ENCODE measurements around the gene SLC39A11.
"Not testable (repeated sequence)": the region's sequence is repeated elsewhere in the genome, so short reads cannot be mapped to it uniquely, and the experiment has no call there.

SLC39A11 gene

GRCh38 chr17:72732893-72733618 is 359.4 kb downstream of the SLC39A11 start:
- no peak for DNase-seq

GRCh38 chr17:72730077-72730476 is 362.4 kb downstream of the SLC39A11 start:
- DNase-seq = no peak

- peak; percentile 9 for DNase-seq
Observed at GRCh38 chr17:72726936-72727335, 365.6 kb downstream of the SLC39A11 start.

GRCh38 chr17:72725433-72726068 is 366.9 kb downstream of the SLC39A11 start:
- DNase-seq = peak; percentile 17

GRCh38 chr17:72724267-72724666 is 368.2 kb downstream of the SLC39A11 start:
- DNase-seq = no peak

GRCh38 chr17:72723711-72724110 is 368.8 kb downstream of the SLC39A11 start:
- no peak for DNase-seq

- DNase-seq = no peak
Observed at GRCh38 chr17:72720494-72720825, 372.0 kb downstream of the SLC39A11 start.

- peak; percentile 13 for DNase-seq
Observed at GRCh38 chr17:72719578-72720493, 372.7 kb downstream of the SLC39A11 start.

- DNase-seq = no peak
Observed at GRCh38 chr17:72719206-72719577, 373.3 kb downstream of the SLC39A11 start.

- DNase-seq = no peak
Observed at GRCh38 chr17:72717676-72718075, 374.8 kb downstream of the SLC39A11 start.

GRCh38 chr17:72717276-72717675 is 375.2 kb downstream of the SLC39A11 start:
- DNase-seq = no peak

GRCh38 chr17:72715906-72716572 is 376.4 kb downstream of the SLC39A11 start:
- DNase-seq = no peak

- no peak for DNase-seq
Observed at GRCh38 chr17:72714357-72714966, 378.0 kb downstream of the SLC39A11 start.

- DNase-seq = no peak
Observed at GRCh38 chr17:72713701-72714100, 378.8 kb downstream of the SLC39A11 start.

GRCh38 chr17:72711521-72712310 is 380.8 kb downstream of the SLC39A11 start:
- no peak for DNase-seq

- no peak for DNase-seq
Observed at GRCh38 chr17:72710834-72711233, 381.7 kb downstream of the SLC39A11 start.

- DNase-seq = no peak
Observed at GRCh38 chr17:72710202-72710601, 382.3 kb downstream of the SLC39A11 start.

GRCh38 chr17:72708682-72709081 is 383.8 kb downstream of the SLC39A11 start:
- not testable (repeated sequence) for DNase-seq

GRCh38 chr17:72707881-72708280 is 384.6 kb downstream of the SLC39A11 start:
- no peak for DNase-seq

- DNase-seq = no peak
Observed at GRCh38 chr17:72706396-72706981, 386.0 kb downstream of the SLC39A11 start.

GRCh38 chr17:72705905-72706395 is 386.5 kb downstream of the SLC39A11 start:
- DNase-seq = no peak

Data from activated CD4-positive, alpha-beta T cell treated with anti-CD3 and anti-CD28 coated beads for 1 hour (primary cell).